Measurements from ENCODE around the gene PSME3. TPM values are rescaled to one million over a fixed set of nuclear protein-coding genes. Genes with fewer than 3 reads are reported as not detected.

The PSME3 gene
- total and polyA plus RNA-seq, 2 of the 13 experiments (the other 11 are each of a cell fraction or from before 2014, with no cell fraction given) = 66.3 to 135 TPM

DNA sequence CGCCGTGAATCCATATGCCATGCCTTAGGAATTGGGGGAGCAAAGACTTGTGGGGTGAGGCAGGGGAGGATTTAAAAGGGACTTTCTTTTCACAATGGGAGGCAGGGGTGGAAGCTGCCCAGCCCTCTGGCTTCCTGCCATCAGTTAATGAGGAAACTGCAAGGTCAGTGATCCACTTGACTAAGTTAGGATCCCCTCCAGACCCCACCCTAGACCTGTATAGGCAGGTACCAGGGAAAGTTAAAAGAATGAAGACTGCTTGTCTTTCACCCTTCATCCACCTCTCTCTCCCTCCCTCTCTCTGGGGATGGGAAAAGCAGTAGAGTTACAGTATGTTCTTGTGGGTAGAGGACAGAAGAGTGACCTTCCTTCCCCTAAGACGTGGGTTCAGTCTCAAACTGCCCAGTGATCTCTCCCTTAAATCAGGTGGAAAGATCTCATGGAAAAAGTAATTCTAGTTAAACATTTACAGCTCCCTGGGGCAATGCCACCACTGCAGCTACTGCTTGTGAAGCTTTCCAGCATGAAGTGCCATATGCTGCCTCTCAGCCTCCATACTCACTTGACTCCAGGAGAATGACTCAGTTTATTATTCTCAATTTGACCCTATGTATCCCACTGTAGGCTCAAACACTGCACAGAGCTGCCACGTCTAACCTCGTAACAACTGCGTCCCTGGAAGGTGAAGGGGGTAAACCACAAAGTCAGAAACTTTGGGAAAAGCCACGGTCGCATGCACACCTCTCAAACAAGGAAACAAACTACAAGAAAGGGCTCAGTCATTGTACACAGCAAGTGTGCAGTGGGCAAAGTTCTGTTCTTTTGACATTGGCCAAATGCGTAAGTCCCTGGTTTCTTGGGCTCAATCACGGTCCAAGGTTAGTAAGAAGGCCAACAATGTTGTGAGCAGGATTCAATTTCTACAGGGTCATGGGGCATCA lies 35.9 kb upstream of the PSME3 start (continued):
- TF ChIP-seq U2AF1 (optimal IDR thresholded peaks at IDR 0.05; ENCODE audit: low read depth, low read length) (no peak), ZFP82 (CRISPR knock-in tag; IDR thresholded peaks at IDR 0.05; ENCODE audit: borderline replicate concordance) (no peak), FOXO1 (CRISPR knock-in tag; IDR thresholded peaks at IDR 0.05) (no peak), HNF4A (CRISPR knock-in tag; IDR thresholded peaks at IDR 0.05) (peak; percentile 52), FOXP1 (IDR thresholded peaks at IDR 0.05) (no peak), FOXP1 (CRISPR knock-in tag; IDR thresholded peaks at IDR 0.05) (0 out of 2 replicates have a peak, but pooled peaks have one; percentile 27), ARNT2 (CRISPR knock-in tag; IDR thresholded peaks at IDR 0.05; ENCODE audit: low read depth) (no peak), HDAC1 (CRISPR knock-in tag; IDR thresholded peaks at IDR 0.05) (no peak), ZMYM2 (CRISPR knock-in tag; IDR thresholded peaks at IDR 0.05) (no peak), SIN3A (IDR thresholded peaks at IDR 0.05; ENCODE audit: borderline replicate concordance, low read depth, low read length) (peak; percentile 42; the same call in 1 of the 2 replicates), BCL6 (CRISPR knock-in tag; IDR thresholded peaks at IDR 0.05) (no peak), YY1 (IDR thresholded peaks at IDR 0.05; ENCODE audit: insufficient read depth, insufficient replicate concordance, low read depth, low read length) (no peak), RFXAP (CRISPR knock-in tag; IDR thresholded peaks at IDR 0.05; ENCODE audit: borderline replicate concordance) (no peak), KDM4B (CRISPR knock-in tag; IDR thresholded peaks at IDR 0.05) (no peak), FOXM1 (CRISPR knock-in tag; IDR thresholded peaks at IDR 0.05) (no peak), BRCA1 (CRISPR knock-in tag; IDR thresholded peaks at IDR 0.05) (no peak), ZNF703 (CRISPR knock-in tag; IDR thresholded peaks at IDR 0.05; ENCODE audit: borderline replicate concordance) (no peak), SNAPC2 (CRISPR knock-in tag; IDR thresholded peaks at IDR 0.05) (no peak), HOXA7 (CRISPR knock-in tag; IDR thresholded peaks at IDR 0.05) (no peak), SOX5 (CRISPR knock-in tag; IDR thresholded peaks at IDR 0.05; ENCODE audit: borderline replicate concordance) (no peak; the same call in 1 of the 2 replicates), ZNF235 (CRISPR knock-in tag; IDR thresholded peaks at IDR 0.05; ENCODE audit: borderline replicate concordance) (no peak), ATF7 (IDR thresholded peaks at IDR 0.05) (no peak), ATF7 (CRISPR knock-in tag; IDR thresholded peaks at IDR 0.05) (no peak)
- TF ChIP-seq, protein P1, sequence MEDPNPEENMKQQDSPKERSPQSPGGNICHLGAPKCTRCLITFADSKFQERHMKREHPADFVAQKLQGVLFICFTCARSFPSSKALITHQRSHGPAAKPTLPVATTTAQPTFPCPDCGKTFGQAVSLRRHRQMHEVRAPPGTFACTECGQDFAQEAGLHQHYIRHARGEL (CRISPR knock-in tag; IDR thresholded peaks at IDR 0.05) = peak; percentile 49; the same call in 1 of the 2 replicates
- TF ChIP-seq, protein P2, sequence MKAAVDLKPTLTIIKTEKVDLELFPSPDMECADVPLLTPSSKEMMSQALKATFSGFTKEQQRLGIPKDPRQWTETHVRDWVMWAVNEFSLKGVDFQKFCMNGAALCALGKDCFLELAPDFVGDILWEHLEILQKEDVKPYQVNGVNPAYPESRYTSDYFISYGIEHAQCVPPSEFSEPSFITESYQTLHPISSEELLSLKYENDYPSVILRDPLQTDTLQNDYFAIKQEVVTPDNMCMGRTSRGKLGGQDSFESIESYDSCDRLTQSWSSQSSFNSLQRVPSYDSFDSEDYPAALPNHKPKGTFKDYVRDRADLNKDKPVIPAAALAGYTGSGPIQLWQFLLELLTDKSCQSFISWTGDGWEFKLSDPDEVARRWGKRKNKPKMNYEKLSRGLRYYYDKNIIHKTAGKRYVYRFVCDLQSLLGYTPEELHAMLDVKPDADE (CRISPR knock-in tag; IDR thresholded peaks at IDR 0.05) = no peak
- TF ChIP-seq, protein P3, sequence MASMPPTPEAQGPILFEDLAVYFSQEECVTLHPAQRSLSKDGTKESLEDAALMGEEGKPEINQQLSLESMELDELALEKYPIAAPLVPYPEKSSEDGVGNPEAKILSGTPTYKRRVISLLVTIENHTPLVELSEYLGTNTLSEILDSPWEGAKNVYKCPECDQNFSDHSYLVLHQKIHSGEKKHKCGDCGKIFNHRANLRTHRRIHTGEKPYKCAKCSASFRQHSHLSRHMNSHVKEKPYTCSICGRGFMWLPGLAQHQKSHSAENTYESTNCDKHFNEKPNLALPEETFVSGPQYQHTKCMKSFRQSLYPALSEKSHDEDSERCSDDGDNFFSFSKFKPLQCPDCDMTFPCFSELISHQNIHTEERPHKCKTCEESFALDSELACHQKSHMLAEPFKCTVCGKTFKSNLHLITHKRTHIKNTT (CRISPR knock-in tag; IDR thresholded peaks at IDR 0.05) = no peak
- TF ChIP-seq, protein P4, sequence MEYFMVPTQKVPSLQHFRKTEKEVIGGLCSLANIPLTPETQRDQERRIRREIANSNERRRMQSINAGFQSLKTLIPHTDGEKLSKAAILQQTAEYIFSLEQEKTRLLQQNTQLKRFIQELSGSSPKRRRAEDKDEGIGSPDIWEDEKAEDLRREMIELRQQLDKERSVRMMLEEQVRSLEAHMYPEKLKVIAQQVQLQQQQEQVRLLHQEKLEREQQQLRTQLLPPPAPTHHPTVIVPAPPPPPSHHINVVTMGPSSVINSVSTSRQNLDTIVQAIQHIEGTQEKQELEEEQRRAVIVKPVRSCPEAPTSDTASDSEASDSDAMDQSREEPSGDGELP (IDR thresholded peaks at IDR 0.05; ENCODE audit: borderline replicate concordance, low read depth) = no peak; the same call in 1 of the 2 replicates
- TF ChIP-seq, protein P5, sequence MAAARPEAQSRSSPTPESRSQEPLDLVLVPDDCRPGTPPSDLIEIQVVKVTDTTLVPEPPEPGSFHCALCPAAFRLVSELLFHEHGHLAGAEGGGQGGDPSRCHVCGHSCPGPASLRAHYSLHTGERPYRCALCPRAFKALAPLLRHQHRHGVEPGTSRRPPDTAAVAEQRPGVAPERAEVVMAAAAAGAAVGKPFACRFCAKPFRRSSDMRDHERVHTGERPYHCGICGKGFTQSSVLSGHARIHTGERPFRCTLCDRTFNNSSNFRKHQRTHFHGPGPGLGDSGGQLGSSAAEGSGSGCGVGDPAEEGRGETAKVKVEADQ (CRISPR knock-in tag; IDR thresholded peaks at IDR 0.05; ENCODE audit: borderline replicate concordance) = no peak

Data from HepG2 (cell line).